Progenitor cell of endocrine pancreas (in vitro differentiated cells): ENCODE measurements around the gene TRIM68. TPM values are rescaled to one million over a fixed set of nuclear protein-coding genes. Genes with fewer than 3 reads are reported as not detected.
A peak's percentile ranks its signal among the peaks of the same experiment; 100 is the strongest.

Experiments
- DNase-seq: peaks from one replicate; pipeline ENCODE4 v3.0.0; 2021; ENCODE audit warnings: low spot score; ENCODE audit not compliant: unreplicated experiment
- H3K27ac Mint-ChIP-seq: 2 replicates; pipeline ENCODE4 v1.8.0; 2021; ENCODE audit warnings: mild to moderate bottlenecking, moderate library complexity, mixed read lengths
- H3K27me3 Mint-ChIP-seq: 2 replicates; pipeline ENCODE4 v1.8.0; 2021; ENCODE audit warnings: mixed read lengths
- H3K36me3 Mint-ChIP-seq: 2 replicates; pipeline ENCODE4 v1.8.0; 2022; ENCODE audit warnings: mixed read lengths; ENCODE audit not compliant: insufficient read depth
- H3K4me1 Mint-ChIP-seq: 2 replicates; pipeline ENCODE4 v1.8.0; 2021; ENCODE audit warnings: low read depth, mixed read lengths
- H3K4me3 Mint-ChIP-seq: 2 replicates; pipeline ENCODE4 v1.8.0; 2021; ENCODE audit warnings: low read depth, mild to moderate bottlenecking, moderate library complexity, mixed read lengths
- H3K9me3 Mint-ChIP-seq: 2 replicates; pipeline ENCODE4 v1.8.0; 2021; ENCODE audit warnings: low read depth, mixed read lengths
- CTCF ChIP-seq: fragments of 200-600 bp; sonication (generic); IDR thresholded peaks from one replicate; pipeline ENCODE4 v1.5.0; 2021; ENCODE audit warnings: antibody characterized with exemption, mild to moderate bottlenecking; ENCODE audit not compliant: unreplicated experiment
- total RNA-seq: library from RNA; stranded (reverse); gene quantifications from 2 replicates; pipeline ENCODE4 v1.2.1, GENCODE V29; 2021

Gene TRIM68
- total RNA-seq, 1 donor from 2014 or later: 18.7 TPM

GRCh38 chr11:4639931-4640330 lies 31.9 kb upstream of the TRIM68 start:
- no peak overlapping the region for H3K27ac Mint-ChIP-seq

GRCh38 chr11:4637662-4638047 lies 29.6 kb upstream of the TRIM68 start:
- no peak for DNase-seq
- Mint-ChIP-seq H3K27ac (no peak overlapping the region), H3K27me3 (peaks cover 4% of the 10 kb centered on the region), H3K36me3 (no peaks in the 10 kb centered on the region), H3K4me1 (no peaks in the 10 kb centered on the region), H3K4me3 (no peak overlapping the region), H3K9me3 (no peaks in the 10 kb centered on the region)
- no peak for TF ChIP-seq CTCF

More at GRCh38 chr11:4639931-4640330, 31.9 kb upstream of the TRIM68 start:
- Mint-ChIP-seq H3K4me3 (no peak overlapping the region), H3K27me3 (peaks cover 9% of the 10 kb centered on the region), H3K36me3 (no peaks in the 10 kb centered on the region), H3K4me1 (peaks cover under 1% of the 10 kb centered on the region), H3K9me3 (no peaks in the 10 kb centered on the region)
- no peak for DNase-seq
- no peak for TF ChIP-seq CTCF

- H3K4me3 Mint-ChIP-seq: no peak within 1 kb of the TSS
- no peaks in the 10 kb centered on the region for H3K36me3 Mint-ChIP-seq
- peak; percentile 67 for DNase-seq
- peak; percentile 90 for TF ChIP-seq CTCF
- no peak within 1 kb of the TSS for H3K27ac Mint-ChIP-seq
- no peaks in the 10 kb centered on the region for H3K9me3 Mint-ChIP-seq
- peaks cover 4% of the 10 kb centered on the region for H3K27me3 Mint-ChIP-seq
- H3K4me1 Mint-ChIP-seq: no peaks in the 10 kb centered on the region
Measured at GRCh38 chr11:4636962-4637661, 29.1 kb upstream of the TRIM68 start, which contains the start of gene OR51D1. TSS of gene OR51D1 (plus strand) at chr11:4637477. CDS start at chr11:4639791, 2,314 bp downstream.

- DNase-seq: no peak
- Mint-ChIP-seq H3K4me1 (no peaks in the 10 kb centered on the region), H3K9me3 (no peaks in the 10 kb centered on the region), H3K36me3 (no peaks in the 10 kb centered on the region), H3K27me3 (peaks cover 4% of the 10 kb centered on the region), H3K4me3 (no peak overlapping the region), H3K27ac (no peak overlapping the region)
- no peak for TF ChIP-seq CTCF
Measured at GRCh38 chr11:4636136-4636535, 28.1 kb upstream of the TRIM68 start.

- Mint-ChIP-seq H3K27ac (no peak overlapping the region), H3K27me3 (peaks cover 5% of the 10 kb centered on the region), H3K36me3 (no peaks in the 10 kb centered on the region), H3K4me1 (peaks cover 3% of the 10 kb centered on the region), H3K4me3 (no peak overlapping the region), H3K9me3 (no peaks in the 10 kb centered on the region)
- peak; percentile 68 for DNase-seq
- peak; percentile 81 for TF ChIP-seq CTCF
Measured at GRCh38 chr11:4626207-4627099, 18.4 kb upstream of the TRIM68 start.
